SK-N-SH (cell line): ENCODE results near the gene CEP170B. TPM values are rescaled to one million over a fixed set of nuclear protein-coding genes. Genes with fewer than 3 reads are reported as not detected.
"Not testable (repeated sequence)": the region's sequence is repeated elsewhere in the genome, so short reads cannot be mapped to it uniquely, and the experiment has no call there.

ENCODE experiments used
- CTCF ChIA-PET: fragments of 300-600, 350-600 bp; formaldehyde crosslinking; extraction: SDS; loops from one replicate; lab custom pipeline; 2021; lab: Yijun Ruan, JAX
- POLR2A ChIA-PET: fragments of 350-600 bp; sonication (Branson Sonifier 250); formaldehyde crosslinking; extraction: SDS; loops from one replicate; lab custom pipeline; 2020; ENCODE audit warnings: antibody characterized with exemption, inconsistent platforms; lab: Yijun Ruan, JAX
- DNase-seq: peaks from one replicate; pipeline ENCODE4 v3.0.0; 2012
- H2AFZ ChIP-seq: fragments of 200-600 bp; sonication (generic); 2 replicates; pipeline ENCODE4 v1.8.1; 2016; ENCODE audit warnings: antibody characterized with exemption, mild to moderate bottlenecking, low read depth
- H3F3A ChIP-seq: fragments of 200-600 bp; sonication (generic); replicated peaks from 2 replicates; pipeline ENCODE3; 2016; ENCODE audit warnings: antibody characterized with exemption, mild to moderate bottlenecking; ENCODE audit not compliant: insufficient read depth
- H3K27ac ChIP-seq, 2 experiments: fragments of 200-500 bp in 1 of 2; fragments of 200-600 bp in 1 of 2; sonication (Bioruptor generic) in 1 of 2; sonication (generic), shearing (Covaris generic) in 1 of 2; 2 replicates each; pipeline versions ENCODE4 v1.5.1 to v1.6.1; 2014 to 2016; ENCODE audit warnings: low read depth in 2 of 2, inconsistent platforms in 1 of 2, low read length in 1 of 2, mild to moderate bottlenecking in 1 of 2, mixed read lengths in 1 of 2
- H3K27me3 ChIP-seq: fragments of 200-600 bp; sonication (generic), shearing (Covaris generic); 2 replicates; pipeline ENCODE4 v1.6.1; 2016; ENCODE audit warnings: mixed run types; ENCODE audit not compliant: insufficient read depth
- H3K36me3 ChIP-seq, 2 experiments: fragments of 200-500 bp in 1 of 2; fragments of 200-600 bp in 1 of 2; sonication (Bioruptor generic) in 1 of 2; sonication (generic) in 1 of 2; replicated peaks in 1 of 2; 2 replicates each; pipeline versions ENCODE3 to v1.5.1; 2014 to 2016; ENCODE audit warnings: low read length in 1 of 2, mild to moderate bottlenecking in 1 of 2; ENCODE audit not compliant: insufficient read depth in 2 of 2, control insufficient read depth in 1 of 2
- H3K4me1 ChIP-seq, 2 experiments: fragments of 200-500 bp in 1 of 2; fragments of 200-600 bp in 1 of 2; sonication (Bioruptor generic) in 1 of 2; sonication (generic), shearing (Covaris generic) in 1 of 2; 2 replicates each; pipeline versions ENCODE4 v1.5.1 to v1.6.1; 2014 to 2016; ENCODE audit warnings: low read depth in 1 of 2, low read length in 1 of 2, mixed run types in 1 of 2; ENCODE audit not compliant: insufficient read depth in 2 of 2, control insufficient read depth in 1 of 2
- H3K4me2 ChIP-seq: fragments of 200-600 bp; sonication (generic), shearing (Covaris generic); 2 replicates; pipeline ENCODE4 v1.6.1; 2017; ENCODE audit warnings: mixed run types
- H3K4me3 ChIP-seq, 2 experiments: fragments of 200-500 bp in 1 of 2; fragments of 200-600 bp in 1 of 2; sonication (Bioruptor generic) in 1 of 2; sonication (generic), shearing (Covaris generic) in 1 of 2; 2 replicates each; pipeline versions ENCODE4 v1.5.1 to v1.8.1; 2014 to 2016; ENCODE audit warnings: low read depth in 2 of 2, inconsistent platforms in 1 of 2, low read length in 1 of 2, mild to moderate bottlenecking in 1 of 2, mixed read lengths in 1 of 2, moderate library complexity in 1 of 2
- H3K79me2 ChIP-seq: fragments of 200-600 bp; sonication (generic); 2 replicates; pipeline ENCODE4 v1.8.1; 2017; ENCODE audit warnings: mild to moderate bottlenecking; ENCODE audit not compliant: insufficient read depth
- H3K9ac ChIP-seq: fragments of 200-600 bp; sonication (generic); 2 replicates; pipeline ENCODE4 v1.6.1; 2017; ENCODE audit warnings: mixed run types
- H3K9me2 ChIP-seq: fragments of 200-600 bp; sonication (generic); 2 replicates; pipeline ENCODE4 v1.6.1; 2017; ENCODE audit warnings: mixed run types
- H3K9me3 ChIP-seq: fragments of 200-600 bp; sonication (generic); 2 replicates; pipeline ENCODE4 v1.6.1; 2017; ENCODE audit warnings: mixed run types, mild to moderate bottlenecking, moderate library complexity
- H4K20me1 ChIP-seq: fragments of 200-600 bp; sonication (generic); 2 replicates; pipeline ENCODE4 v1.6.1; 2017; ENCODE audit warnings: mild to moderate bottlenecking, mixed run types; ENCODE audit not compliant: insufficient read depth
- ELF1 ChIP-seq: IDR thresholded peaks from 2 replicates; pipeline ENCODE4 v1.4.0; 2012
- EP300 ChIP-seq, 2 experiments: IDR thresholded peaks; 2 replicates each; pipeline versions ENCODE4 v1.4.0 to v1.6.1; 2012; ENCODE audit warnings: borderline replicate concordance in 1 of 2, low read depth in 1 of 2, low read length in 1 of 2
- EZH2phosphoT487 ChIP-seq: fragments of 200-600 bp; sonication (generic); IDR thresholded peaks from 2 replicates; pipeline ENCODE4 v1.6.1; 2017; ENCODE audit warnings: low read depth, mixed run types, mild to moderate bottlenecking, antibody characterized with exemption, moderate library complexity, borderline replicate concordance
- FOXM1 ChIP-seq: IDR thresholded peaks from 2 replicates; pipeline ENCODE4 v1.4.0; 2012; ENCODE audit warnings: low read depth, mild to moderate bottlenecking
- GABPA ChIP-seq: IDR thresholded peaks from 2 replicates; pipeline ENCODE4 v1.4.0; 2012; ENCODE audit warnings: low read depth, mild to moderate bottlenecking
- JUND ChIP-seq: IDR thresholded peaks from 2 replicates; pipeline ENCODE4 v1.4.0; 2012
- NFIC ChIP-seq: IDR thresholded peaks from 2 replicates; pipeline ENCODE4 v1.4.0; 2012; ENCODE audit warnings: borderline replicate concordance
- POLR2AphosphoS5 ChIP-seq: IDR thresholded peaks from 2 replicates; pipeline ENCODE4 v1.6.1; 2012; ENCODE audit warnings: low read depth, low read length
- RAD21 ChIP-seq: IDR thresholded peaks from 2 replicates; pipeline ENCODE4 v1.6.1; 2012; ENCODE audit warnings: mild to moderate bottlenecking, low read length
- RCOR1 ChIP-seq: fragments of 150-350 bp; IDR thresholded peaks from 2 replicates; pipeline ENCODE4 v1.6.1; 2017; ENCODE audit warnings: antibody characterized with exemption, low read length
- RFX5 ChIP-seq: IDR thresholded peaks from 2 replicates; pipeline ENCODE4 v1.6.1; 2012; ENCODE audit warnings: mild to moderate bottlenecking, improper control_type of control experiment, low read length
- SIN3A ChIP-seq: IDR thresholded peaks from 2 replicates; pipeline ENCODE4 v1.6.1; 2012; ENCODE audit warnings: low read depth, mild to moderate bottlenecking, low read length, moderate library complexity, borderline replicate concordance
- SMC3 ChIP-seq: IDR thresholded peaks from 2 replicates; pipeline ENCODE4 v1.6.1; 2012; ENCODE audit warnings: low read depth, low read length, improper control_type of control experiment
- TCF12 ChIP-seq: IDR thresholded peaks from 2 replicates; pipeline ENCODE4 v1.4.0; 2012
- TEAD4 ChIP-seq: IDR thresholded peaks from 2 replicates; pipeline ENCODE4 v1.4.0; 2012; ENCODE audit warnings: mild to moderate bottlenecking, borderline replicate concordance; ENCODE audit not compliant: insufficient read depth
- WGBS: methylation state at CpG from one replicate; pipeline ENCODE4 v1.1.6; 2017; ENCODE audit warnings: low lambda C conversion rate; 5-methylcytosine and 5-hydroxymethylcytosine counted together
- polyA plus RNA-seq, 3 experiments: library from polyadenylated mRNA; depleted of rRNA; stranded (reverse); fragments of >200 nt; gene quantifications; 2 replicates each; pipeline ENCODE4 v1.2.3, GENCODE V29; 2012
- TF ChIP-seq, protein P1 (sequence below): IDR thresholded peaks from 2 replicates; pipeline ENCODE4 v1.4.0; 2012; ENCODE audit warnings: low read depth, borderline replicate concordance
- TF ChIP-seq, protein P2 (sequence below): IDR thresholded peaks from 2 replicates; pipeline ENCODE4 v1.4.0; 2012; ENCODE audit warnings: low read depth, borderline replicate concordance
- TF ChIP-seq, protein P3 (sequence below): IDR thresholded peaks from 2 replicates; pipeline ENCODE4; 2012
- TF ChIP-seq, protein P4 (sequence below): fragments of 150-350 bp; IDR thresholded peaks from 2 replicates; pipeline ENCODE4 v1.6.1; 2016; ENCODE audit warnings: mild to moderate bottlenecking, low read depth, low read length

The CEP170B gene
- polyA plus RNA-seq, 1 of the 3 experiments (the other 2 are of a cell fraction) = 11.0 TPM

DNA sequence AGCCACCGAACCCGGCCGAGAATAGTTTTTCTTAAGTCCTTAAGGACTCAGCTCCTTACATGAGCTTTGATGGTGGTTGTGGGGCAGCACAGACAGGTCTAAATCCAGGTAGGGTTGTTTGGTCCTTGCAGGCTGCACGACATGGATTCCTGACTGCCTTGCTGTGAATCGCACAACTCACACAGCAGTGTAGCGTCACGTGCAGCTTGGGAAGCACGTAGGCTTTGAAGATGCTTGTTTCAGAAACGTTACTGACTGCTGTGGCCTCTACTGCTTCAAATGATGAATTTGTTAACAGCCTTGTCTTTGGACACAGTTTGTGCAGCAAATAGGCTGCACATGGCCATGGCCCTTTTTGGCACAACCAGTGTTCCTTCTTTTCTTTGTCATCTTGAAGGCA lies 34.3 kb upstream of the CEP170B start:
- WGBS = 73% methylated on average over 9 of the region's 9 CpGs
- no peak for DNase-seq
- CTCF ChIA-PET = interaction anchor here (0.8 to 1.7 kb wide), 2 partner anchors 10 to 62 kb away, joined by 3 to 7 read pairs; no protein-coding TSS in a partner anchor
- POLR2A ChIA-PET = interaction anchor here (0.7 kb wide), 1 partner anchor 255 kb away, joined by 3 read pairs; no protein-coding TSS in a partner anchor
- Histone ChIP-seq H2AFZ (no peak overlapping the region), H3K9me2 (no peaks in the 10 kb centered on the region), H3K27me3 (no peaks in the 10 kb centered on the region), H3K27ac (no peak overlapping the region), H3K36me3 (no peaks in the 10 kb centered on the region), H4K20me1 (no peaks in the 10 kb centered on the region), H3K4me1 (peaks cover 0 to 11% of the 10 kb centered on the region in 2 experiments; a peak in 1 of 4 replicates), H3K9me3 (no peaks in the 10 kb centered on the region), H3K4me3 (no peak overlapping the region), H3K4me2 (no peak overlapping the region), H3K79me2 (no peaks in the 10 kb centered on the region), H3K9ac (no peak overlapping the region), H3F3A (peaks cover 4% of the 10 kb centered on the region)
- TF ChIP-seq, protein P1, sequence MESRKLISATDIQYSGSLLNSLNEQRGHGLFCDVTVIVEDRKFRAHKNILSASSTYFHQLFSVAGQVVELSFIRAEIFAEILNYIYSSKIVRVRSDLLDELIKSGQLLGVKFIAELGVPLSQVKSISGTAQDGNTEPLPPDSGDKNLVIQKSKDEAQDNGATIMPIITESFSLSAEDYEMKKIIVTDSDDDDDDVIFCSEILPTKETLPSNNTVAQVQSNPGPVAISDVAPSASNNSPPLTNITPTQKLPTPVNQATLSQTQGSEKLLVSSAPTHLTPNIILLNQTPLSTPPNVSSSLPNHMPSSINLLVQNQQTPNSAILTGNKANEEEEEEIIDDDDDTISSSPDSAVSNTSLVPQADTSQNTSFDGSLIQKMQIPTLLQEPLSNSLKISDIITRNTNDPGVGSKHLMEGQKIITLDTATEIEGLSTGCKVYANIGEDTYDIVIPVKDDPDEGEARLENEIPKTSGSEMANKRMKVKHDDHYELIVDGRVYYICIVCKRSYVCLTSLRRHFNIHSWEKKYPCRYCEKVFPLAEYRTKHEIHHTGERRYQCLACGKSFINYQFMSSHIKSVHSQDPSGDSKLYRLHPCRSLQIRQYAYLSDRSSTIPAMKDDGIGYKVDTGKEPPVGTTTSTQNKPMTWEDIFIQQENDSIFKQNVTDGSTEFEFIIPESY = no peak
- TF ChIP-seq NFIC (no peak), ELF1 (no peak), RCOR1 (no peak), RFX5 (no peak), SMC3 (no peak), RAD21 (no peak), EZH2phosphoT487 (no peak), FOXM1 (no peak), JUND (no peak), SIN3A (no peak), POLR2AphosphoS5 (no peak), EP300 (IDR thresholded peaks at IDR 0.05; ENCODE audit: borderline replicate concordance in 1 of 2, low read depth in 1 of 2, low read length in 1 of 2) (no peak), GABPA (no peak), TCF12 (no peak), TEAD4 (no peak)
- TF ChIP-seq, protein P2, sequence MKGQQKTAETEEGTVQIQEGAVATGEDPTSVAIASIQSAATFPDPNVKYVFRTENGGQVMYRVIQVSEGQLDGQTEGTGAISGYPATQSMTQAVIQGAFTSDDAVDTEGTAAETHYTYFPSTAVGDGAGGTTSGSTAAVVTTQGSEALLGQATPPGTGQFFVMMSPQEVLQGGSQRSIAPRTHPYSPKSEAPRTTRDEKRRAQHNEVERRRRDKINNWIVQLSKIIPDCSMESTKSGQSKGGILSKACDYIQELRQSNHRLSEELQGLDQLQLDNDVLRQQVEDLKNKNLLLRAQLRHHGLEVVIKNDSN = no peak
- TF ChIP-seq, protein P3, sequence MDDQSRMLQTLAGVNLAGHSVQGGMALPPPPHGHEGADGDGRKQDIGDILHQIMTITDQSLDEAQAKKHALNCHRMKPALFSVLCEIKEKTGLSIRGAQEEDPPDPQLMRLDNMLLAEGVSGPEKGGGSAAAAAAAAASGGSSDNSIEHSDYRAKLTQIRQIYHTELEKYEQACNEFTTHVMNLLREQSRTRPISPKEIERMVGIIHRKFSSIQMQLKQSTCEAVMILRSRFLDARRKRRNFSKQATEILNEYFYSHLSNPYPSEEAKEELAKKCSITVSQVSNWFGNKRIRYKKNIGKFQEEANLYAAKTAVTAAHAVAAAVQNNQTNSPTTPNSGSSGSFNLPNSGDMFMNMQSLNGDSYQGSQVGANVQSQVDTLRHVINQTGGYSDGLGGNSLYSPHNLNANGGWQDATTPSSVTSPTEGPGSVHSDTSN = no peak
- TF ChIP-seq, protein P4, sequence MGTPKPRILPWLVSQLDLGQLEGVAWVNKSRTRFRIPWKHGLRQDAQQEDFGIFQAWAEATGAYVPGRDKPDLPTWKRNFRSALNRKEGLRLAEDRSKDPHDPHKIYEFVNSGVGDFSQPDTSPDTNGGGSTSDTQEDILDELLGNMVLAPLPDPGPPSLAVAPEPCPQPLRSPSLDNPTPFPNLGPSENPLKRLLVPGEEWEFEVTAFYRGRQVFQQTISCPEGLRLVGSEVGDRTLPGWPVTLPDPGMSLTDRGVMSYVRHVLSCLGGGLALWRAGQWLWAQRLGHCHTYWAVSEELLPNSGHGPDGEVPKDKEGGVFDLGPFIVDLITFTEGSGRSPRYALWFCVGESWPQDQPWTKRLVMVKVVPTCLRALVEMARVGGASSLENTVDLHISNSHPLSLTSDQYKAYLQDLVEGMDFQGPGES = no peak

DNA sequence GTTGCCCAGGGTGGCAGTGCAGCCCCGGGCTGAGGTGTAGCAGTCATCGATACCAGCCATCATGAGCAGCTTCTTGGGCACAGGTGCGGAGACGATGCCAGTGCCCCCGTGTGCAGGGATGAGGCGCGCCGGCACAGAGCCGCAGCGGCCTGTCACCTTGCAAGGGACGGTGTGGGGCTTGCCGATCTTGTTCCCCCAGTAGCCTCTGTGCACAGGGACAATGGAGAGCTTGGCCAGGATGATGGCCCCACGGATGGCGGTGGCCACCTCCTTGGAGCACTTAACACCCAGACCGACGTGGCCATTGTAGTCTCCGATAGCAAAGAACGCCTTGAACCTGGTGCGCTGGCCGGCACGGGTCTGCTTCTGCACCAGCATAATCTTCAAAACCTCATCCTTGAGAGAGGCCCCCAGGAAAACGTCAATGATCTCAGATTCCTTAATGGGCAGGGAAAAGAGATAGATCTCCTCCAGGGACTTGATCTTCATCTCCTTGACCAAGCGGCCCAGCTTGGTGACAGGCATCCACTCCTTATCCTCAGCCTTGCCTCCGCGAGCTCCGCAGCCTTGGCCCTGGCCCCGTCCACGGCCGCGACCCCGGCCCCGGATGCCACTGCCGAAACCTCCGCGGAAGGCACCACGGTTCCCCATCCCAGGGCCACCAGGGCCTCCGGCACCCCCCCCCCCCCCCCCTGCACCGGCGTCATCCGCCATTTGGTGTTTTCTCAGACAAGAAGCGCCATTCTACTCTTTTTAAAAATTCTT lies 28.7 kb upstream of the CEP170B start:
- H3K4me2 ChIP-seq, DNase-seq, H3K4me3 ChIP-seq, POLR2A ChIA-PET, H3K27ac ChIP-seq, H3K79me2 ChIP-seq, H4K20me1 ChIP-seq, H3K9ac ChIP-seq, H3K9me3 ChIP-seq, CTCF ChIA-PET, H3F3A ChIP-seq, H3K4me1 ChIP-seq, H3K36me3 ChIP-seq, H2AFZ ChIP-seq, H3K9me2 ChIP-seq, H3K27me3 ChIP-seq: not testable (repeated sequence)
- 90% methylated on average over 22 of the region's 41 CpGs for WGBS
